Measurements from ENCODE around the gene RMDN3.

GRCh38 chr15:40731034-40731433 lies 24.0 kb downstream of the RMDN3 start:
- no peak for TF ChIP-seq ELK3 (CRISPR knock-in tag; IDR thresholded peaks at IDR 0.05)
- no peak for TF ChIP-seq FOXA1 (IDR thresholded peaks at IDR 0.05; ENCODE audit: borderline replicate concordance)
- TF ChIP-seq ZNF354B (CRISPR knock-in tag; IDR thresholded peaks at IDR 0.05), result no peak
- no peak for TF ChIP-seq JUNB (CRISPR knock-in tag; conservative IDR thresholded peaks at IDR 0.05)
- no peak for TF ChIP-seq BCLAF1 (IDR thresholded peaks at IDR 0.05; ENCODE audit: borderline replicate concordance in 1 of 2, control insufficient read depth in 1 of 2, low read depth in 2 of 2, low read length in 1 of 2)
- no peak for TF ChIP-seq AFF4 (CRISPR knock-in tag; IDR thresholded peaks at IDR 0.05)
- no peak for TF ChIP-seq ZFP30 (CRISPR knock-in tag; IDR thresholded peaks at IDR 0.05; ENCODE audit: borderline replicate concordance)
- no peak for TF ChIP-seq EZH2 (IDR thresholded peaks at IDR 0.05; ENCODE audit: borderline replicate concordance, low read depth, low read length)
- no peak for TF ChIP-seq TAF1 (IDR thresholded peaks at IDR 0.05; ENCODE audit: control insufficient read depth, extremely low read depth, insufficient read depth, low read length, severe bottlenecking)

Measured in K562 (cell line).